Left lung (tissue), 10 donors: ENCODE data around the gene TNFRSF18. TPM values are rescaled to one million over a fixed set of nuclear protein-coding genes. Genes with fewer than 3 reads are reported as not detected.

Experiments used
- ATAC-seq: fragments of 200-7000 bp; cut with Tn5 transposase; one replicate; pipeline ENCODE4 v1.9.1; 2020; ENCODE audit warnings: moderate library complexity
- DNase-seq, 4 donors: peaks; one replicate each; pipeline ENCODE4 v3.0.0-alpha.2; 2013 to 2020
- H3K27ac ChIP-seq, 2 donors: fragments of 200-600 bp; sonication (generic) in 1 of 2; one replicate each; pipeline versions ENCODE4 v1.5.0 to v1.8.0; 2020 to 2021
- H3K27me3 ChIP-seq, 2 donors: fragments of 200-600 bp; sonication (generic) in 1 of 2; one replicate each; pipeline versions ENCODE4 v1.5.0 to v1.8.0; 2020 to 2021
- H3K36me3 ChIP-seq, 2 donors: fragments of 200-600 bp; sonication (generic) in 1 of 2; one replicate each; pipeline versions ENCODE4 v1.5.0 to v1.8.0; 2020 to 2021
- H3K4me1 ChIP-seq, 2 donors: fragments of 200-600 bp; one replicate each; pipeline ENCODE4 v1.8.0; 2021
- H3K4me3 ChIP-seq, 2 donors: fragments of 200-600 bp; sonication (generic) in 1 of 2; one replicate each; pipeline versions ENCODE4 v1.5.0 to v1.8.0; 2020 to 2021; ENCODE audit warnings: mild to moderate bottlenecking in 1 of 2
- H3K9me3 ChIP-seq, 2 donors: fragments of 200-600 bp; sonication (generic) in 1 of 2; one replicate each; pipeline versions ENCODE4 v1.5.0 to v1.8.0; 2020 to 2021
- intact Hi-C, 2 donors: fragments of 100-400 bp; cut with DNase I; formaldehyde crosslinking; loops; one replicate each; pipeline versions ENCODE4 v1.11.2 to v1.14.2; 2022
- polyA plus RNA-seq, 6 donors: library from polyadenylated mRNA; unstranded; fragments of 120-200 nt; gene quantifications; one replicate each; pipeline ENCODE4 v1.2.1, GENCODE V29; 2013; ENCODE audit not compliant: insufficient read length in 6 of 6
- total RNA-seq, 2 donors: library from RNA; stranded (reverse); fragmentation: NEBNext Ultra II Directional; extraction: Animal tissue kit (Norgen Biotek cat#: 25700); gene quantifications; one replicate each; pipeline ENCODE4 v1.2.1, GENCODE V29; 2021
- TF ChIP-seq, protein P1 (sequence below), 2 donors: fragments of 200-600 bp; sonication (generic) in 1 of 2; IDR thresholded peaks; one replicate each; pipeline versions ENCODE4 v1.5.0 to v1.8.0; 2021; ENCODE audit warnings: antibody characterized with exemption in 2 of 2
- donor health status: DM: no; HTN: yes; CAD: no.
- donor health status: DM: no; HTN: no; CAD: no.

Gene TNFRSF18
- total and polyA plus RNA-seq, 8 donors = 0.38 to 1.3 (median 0.62) TPM

DNA sequence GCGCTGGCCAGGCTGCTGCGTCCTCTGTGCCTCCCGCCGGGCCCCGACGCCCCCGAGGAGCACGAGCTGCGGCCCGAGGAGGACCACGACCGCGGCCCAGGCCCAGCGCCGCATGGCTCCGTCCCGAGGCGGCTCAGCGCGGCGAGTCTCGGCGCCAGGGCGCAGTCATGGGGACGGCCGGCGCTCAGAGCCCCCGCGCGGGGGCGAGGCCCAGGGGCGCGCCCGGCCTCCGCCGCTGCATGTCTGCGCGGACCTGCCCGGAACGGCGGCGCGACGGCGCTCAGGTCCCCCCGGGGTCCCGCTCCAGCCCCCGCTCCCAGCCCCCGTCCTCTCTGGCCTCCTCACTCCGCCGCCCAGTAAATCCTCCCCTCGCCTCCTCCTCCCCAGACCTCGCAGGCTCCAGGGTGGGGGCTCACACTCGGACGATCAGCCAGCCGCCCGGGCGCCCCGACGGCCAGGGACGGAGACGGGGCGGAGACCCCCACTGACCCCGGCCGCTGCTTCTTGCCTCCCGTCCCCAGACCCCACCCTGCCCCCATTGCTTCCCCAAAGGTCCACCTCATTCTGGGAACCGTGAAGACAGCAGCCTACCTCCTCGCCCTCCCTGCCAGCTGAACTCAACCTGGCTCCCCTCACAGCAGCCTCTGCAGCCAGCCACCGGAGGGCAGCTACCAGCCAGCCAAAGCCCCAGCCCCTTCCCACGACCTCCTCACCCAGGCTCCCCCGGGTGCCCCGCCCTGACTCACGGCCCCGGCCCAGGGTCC lies 40.4 kb upstream of the TNFRSF18 start, which contains the start of gene C1QTNF12:
Gene C1QTNF12, minus strand, starts transcription at position 146 of the 764 bp plus-strand sequence. Its CDS starts 32 bp downstream, at position 114.
- peaks cover 16 to 53% of the 10 kb centered on the region in 2 donors for H3K27me3 ChIP-seq
- peaks cover 0 to 11% of the 10 kb centered on the region in 2 donors for H3K4me1 ChIP-seq
- ATAC-seq (no peak), DNase-seq (no peak)
- H3K27ac ChIP-seq = no peak within 1 kb of the TSS
- H3K4me3 ChIP-seq = no peak within 1 kb of the TSS
- TF ChIP-seq, protein P1, sequence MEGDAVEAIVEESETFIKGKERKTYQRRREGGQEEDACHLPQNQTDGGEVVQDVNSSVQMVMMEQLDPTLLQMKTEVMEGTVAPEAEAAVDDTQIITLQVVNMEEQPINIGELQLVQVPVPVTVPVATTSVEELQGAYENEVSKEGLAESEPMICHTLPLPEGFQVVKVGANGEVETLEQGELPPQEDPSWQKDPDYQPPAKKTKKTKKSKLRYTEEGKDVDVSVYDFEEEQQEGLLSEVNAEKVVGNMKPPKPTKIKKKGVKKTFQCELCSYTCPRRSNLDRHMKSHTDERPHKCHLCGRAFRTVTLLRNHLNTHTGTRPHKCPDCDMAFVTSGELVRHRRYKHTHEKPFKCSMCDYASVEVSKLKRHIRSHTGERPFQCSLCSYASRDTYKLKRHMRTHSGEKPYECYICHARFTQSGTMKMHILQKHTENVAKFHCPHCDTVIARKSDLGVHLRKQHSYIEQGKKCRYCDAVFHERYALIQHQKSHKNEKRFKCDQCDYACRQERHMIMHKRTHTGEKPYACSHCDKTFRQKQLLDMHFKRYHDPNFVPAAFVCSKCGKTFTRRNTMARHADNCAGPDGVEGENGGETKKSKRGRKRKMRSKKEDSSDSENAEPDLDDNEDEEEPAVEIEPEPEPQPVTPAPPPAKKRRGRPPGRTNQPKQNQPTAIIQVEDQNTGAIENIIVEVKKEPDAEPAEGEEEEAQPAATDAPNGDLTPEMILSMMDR (IDR thresholded peaks at IDR 0.05) = no peak
- intact Hi-C loops = loop anchor here in 1 of 2 donors (10.0 kb wide), 1 partner anchor 122 kb away; no protein-coding TSS in a partner anchor
- H3K9me3 ChIP-seq = no peaks in the 10 kb centered on the region
- H3K36me3 ChIP-seq = peaks cover 0 to 1% of the 10 kb centered on the region in 2 donors

DNA sequence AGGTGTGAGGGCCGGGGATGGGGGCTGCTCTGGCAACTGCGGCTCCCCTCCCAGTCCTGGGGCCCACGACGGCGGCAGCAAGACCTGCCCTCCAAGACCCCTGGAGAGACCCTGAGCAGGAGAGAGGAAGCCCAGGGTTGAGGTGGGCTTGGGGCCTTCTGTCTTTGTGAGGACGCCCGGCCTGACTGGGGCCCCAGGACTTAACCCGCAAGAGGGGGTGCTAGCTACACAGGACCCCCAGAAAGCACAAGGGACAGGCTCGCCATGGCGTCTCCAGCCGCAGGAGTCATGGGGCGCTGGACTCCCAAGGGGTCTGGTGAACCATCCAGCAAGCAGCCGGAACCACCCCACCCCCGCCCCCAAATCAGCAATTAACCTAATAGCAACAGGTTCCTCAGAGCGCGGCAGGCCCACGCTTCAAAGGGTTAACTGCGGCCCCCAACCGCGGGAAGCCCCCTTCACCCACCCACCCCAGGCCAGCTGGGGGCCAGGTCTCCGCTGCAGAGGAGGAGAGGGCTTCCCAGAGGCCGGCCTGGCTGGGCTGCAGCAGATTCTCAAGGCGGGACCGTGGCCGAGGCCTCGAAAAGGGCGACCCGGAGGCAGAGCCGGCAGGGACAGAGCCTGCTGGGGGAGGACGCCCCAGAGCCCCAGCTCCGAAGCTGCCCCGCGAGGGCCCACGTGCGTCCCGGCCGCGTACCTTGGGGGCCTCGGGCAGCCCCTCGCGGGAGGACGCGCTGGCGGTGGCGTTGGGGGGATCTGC lies 39.6 kb upstream of the TNFRSF18 start:
- Histone ChIP-seq H3K27ac (no peak overlapping the region), H3K4me3 (no peak overlapping the region), H3K4me1 (peaks cover 0 to 11% of the 10 kb centered on the region in 2 donors), H3K27me3 (peaks cover 16 to 60% of the 10 kb centered on the region in 2 donors), H3K9me3 (no peaks in the 10 kb centered on the region), H3K36me3 (no peaks in the 10 kb centered on the region)
- ATAC-seq (no peak), DNase-seq (no peak)
- TF ChIP-seq, protein P1 (IDR thresholded peaks at IDR 0.05) = no peak
- intact Hi-C loops = loop anchor here in 1 of 2 donors (10.0 kb wide), 1 partner anchor 121 kb away; no protein-coding TSS in a partner anchor

DNA sequence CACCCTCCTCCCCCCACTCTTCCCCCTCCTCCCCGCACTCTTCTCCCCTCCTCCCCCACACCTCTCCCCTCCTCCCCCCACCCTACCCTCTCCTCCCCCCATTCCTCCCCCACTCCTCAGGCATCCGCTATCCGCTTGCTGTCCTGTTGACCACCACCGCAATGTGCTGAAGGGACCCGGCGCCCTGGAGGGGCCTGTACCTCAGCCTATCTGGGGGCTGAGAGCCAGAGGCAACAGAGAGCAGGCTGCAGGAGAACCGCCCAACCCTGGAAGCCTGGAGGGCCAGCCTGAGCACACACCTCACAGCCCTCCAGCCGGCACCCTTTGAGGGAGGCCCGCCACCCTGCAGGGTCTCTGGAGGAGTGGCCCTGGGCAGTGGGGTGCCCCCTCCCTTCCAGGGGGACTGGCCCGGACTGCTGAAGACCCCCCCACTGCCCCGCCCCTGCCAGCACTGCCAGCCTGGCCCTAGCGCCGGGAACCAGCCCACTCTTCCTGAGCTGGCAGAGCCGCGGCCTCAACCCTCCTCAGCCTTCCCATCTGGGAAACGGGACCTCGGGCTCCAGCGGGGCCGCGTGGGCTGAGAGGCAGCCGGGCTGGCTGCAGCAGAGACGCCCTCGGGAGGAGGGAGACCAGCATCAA lies 38.9 kb upstream of the TNFRSF18 start:
- H3K9me3 ChIP-seq = no peaks in the 10 kb centered on the region
- no peak for ATAC-seq
- DNase-seq = no peak
- intact Hi-C loops = loop anchor here in 1 of 2 donors (10.0 kb wide), 1 partner anchor 120 kb away; no protein-coding TSS in a partner anchor
- H3K4me1 ChIP-seq = peaks cover 0 to 11% of the 10 kb centered on the region in 2 donors
- no peak overlapping the region for H3K4me3 ChIP-seq
- TF ChIP-seq, protein P1 (IDR thresholded peaks at IDR 0.05) = no peak
- peaks cover 16 to 67% of the 10 kb centered on the region in 2 donors for H3K27me3 ChIP-seq
- no peaks in the 10 kb centered on the region for H3K36me3 ChIP-seq
- H3K27ac ChIP-seq = no peak overlapping the region

DNA sequence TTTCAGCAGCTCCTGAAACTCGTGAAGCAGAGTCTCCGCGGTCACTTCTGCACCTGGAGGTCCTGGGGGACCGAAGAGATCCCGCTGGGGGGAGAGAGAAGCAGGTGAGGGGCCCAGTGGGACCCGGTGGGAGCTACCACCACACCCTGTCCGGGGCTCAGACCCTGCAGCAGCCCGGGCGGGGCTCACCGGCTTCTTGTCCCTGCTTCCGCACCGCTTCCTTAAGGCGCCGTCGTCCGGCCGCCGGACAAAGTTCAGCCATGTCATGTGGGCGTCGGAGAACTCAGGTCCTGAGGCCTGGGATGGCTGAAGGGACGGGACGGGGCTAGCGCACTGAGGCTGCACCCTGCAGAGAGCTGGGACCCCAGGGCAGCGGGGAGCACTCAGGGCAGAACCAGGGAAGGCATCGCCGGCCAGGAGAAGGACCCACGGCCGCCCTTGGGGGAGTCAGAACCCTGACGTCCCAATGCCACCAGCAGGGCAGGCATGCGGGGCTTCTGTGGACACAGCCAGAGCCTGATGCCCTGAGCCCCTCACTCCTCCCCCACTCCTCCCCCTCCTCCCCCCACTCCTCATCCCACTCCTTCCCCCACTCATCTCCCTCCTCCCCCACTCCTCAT lies 37.9 kb upstream of the TNFRSF18 start:
- no peaks in the 10 kb centered on the region for H3K9me3 ChIP-seq
- DNase-seq (no peak), ATAC-seq (no peak)
- peaks cover 0 to 11% of the 10 kb centered on the region in 2 donors for H3K4me1 ChIP-seq
- TF ChIP-seq, protein P1 (IDR thresholded peaks at IDR 0.05) = no peak
- no peaks in the 10 kb centered on the region for H3K36me3 ChIP-seq
- H3K4me3 ChIP-seq = no peak overlapping the region
- no peak overlapping the region for H3K27ac ChIP-seq
- peaks cover 22 to 77% of the 10 kb centered on the region in 2 donors for H3K27me3 ChIP-seq
- intact Hi-C loops = loop anchor here in 1 of 2 donors (10.0 kb wide), 1 partner anchor 120 kb away; no protein-coding TSS in a partner anchor
